ENCODE measurements around the gene GRIN1.
"Not testable (repeated sequence)": the region's sequence is repeated elsewhere in the genome, so short reads cannot be mapped to it uniquely, and the experiment has no call there.

GRIN1 gene

GRCh38 chr9:137134191-137134590 lies 4.8 kb upstream of the GRIN1 start:
- no peak for DNase-seq (ENCODE audit: low spot score)
- no peak for TF ChIP-seq CTCF (IDR thresholded peaks at IDR 0.05; ENCODE audit: borderline replicate concordance, control extremely low read depth, extremely low read depth, insufficient read depth, missing control alignments)
- in situ Hi-C loops (cut with MboI; ENCODE audit: low sequenced_read_pairs, unreplicated experiment) = no loop called here

GRCh38 chr9:137135154-137135553 lies 3.8 kb upstream of the GRIN1 start:
- in situ Hi-C loops (cut with MboI; ENCODE audit: low sequenced_read_pairs, unreplicated experiment) = not testable (repeated sequence)

GRCh38 chr9:137136261-137136880 lies 2.6 kb upstream of the GRIN1 start:
- no peak for TF ChIP-seq CTCF (IDR thresholded peaks at IDR 0.05; ENCODE audit: borderline replicate concordance, control extremely low read depth, extremely low read depth, insufficient read depth, missing control alignments)
- no peak for DNase-seq (ENCODE audit: low spot score)
- in situ Hi-C loops (cut with MboI; ENCODE audit: low sequenced_read_pairs, unreplicated experiment) = no loop called here

More at GRCh38 chr9:137135154-137135553, 3.8 kb upstream of the GRIN1 start:
- DNase-seq (ENCODE audit: low spot score) = not testable (repeated sequence)

GRCh38 chr9:137136881-137137607 lies 1.9 kb upstream of the GRIN1 start:
- in situ Hi-C loops (cut with MboI; ENCODE audit: low sequenced_read_pairs, unreplicated experiment) = no loop called here
- no peak for DNase-seq (ENCODE audit: low spot score)
- TF ChIP-seq CTCF (IDR thresholded peaks at IDR 0.05; ENCODE audit: borderline replicate concordance, control extremely low read depth, extremely low read depth, insufficient read depth, missing control alignments) = no peak

GRCh38 chr9:137138058-137138721 lies 764 bp upstream of the GRIN1 start:
- in situ Hi-C loops (cut with MboI; ENCODE audit: low sequenced_read_pairs, unreplicated experiment) = no loop called here
- DNase-seq (ENCODE audit: low spot score) = no peak
- TF ChIP-seq CTCF (IDR thresholded peaks at IDR 0.05; ENCODE audit: borderline replicate concordance, control extremely low read depth, extremely low read depth, insufficient read depth, missing control alignments) = no peak

- no peak for TF ChIP-seq CTCF (IDR thresholded peaks at IDR 0.05; ENCODE audit: borderline replicate concordance, control extremely low read depth, extremely low read depth, insufficient read depth, missing control alignments)
- in situ Hi-C loops (cut with MboI; ENCODE audit: low sequenced_read_pairs, unreplicated experiment) = no loop called here
- DNase-seq (ENCODE audit: low spot score) = no peak
Measured at GRCh38 chr9:137139468-137140150, 655 bp downstream of the GRIN1 start.
